Measurements from ENCODE around the gene TET3.

Gene TET3

GRCh38 chr2:74002505-74003421, 18.1 kb downstream of the TET3 start:
- in situ Hi-C loops (cut with MboI; ENCODE audit: low sequenced_read_pairs), result no loop called here

GRCh38 chr2:74003494-74004211, 18.9 kb downstream of the TET3 start:
- in situ Hi-C loops (cut with MboI; ENCODE audit: low sequenced_read_pairs), result no loop called here

GRCh38 chr2:74004212-74005182, 19.8 kb downstream of the TET3 start:
- in situ Hi-C loops (cut with MboI; ENCODE audit: low sequenced_read_pairs), result no loop called here

- in situ Hi-C loops (cut with MboI; ENCODE audit: low sequenced_read_pairs), result no loop called here
Observed at GRCh38 chr2:74005786-74006185, 21.1 kb downstream of the TET3 start.

- in situ Hi-C loops (cut with MboI; ENCODE audit: low sequenced_read_pairs), result no loop called here
Observed at GRCh38 chr2:74006459-74006858, 21.7 kb downstream of the TET3 start.

- in situ Hi-C loops (cut with MboI; ENCODE audit: low sequenced_read_pairs), result no loop called here
Observed at GRCh38 chr2:74007121-74007520, 22.4 kb downstream of the TET3 start.

GRCh38 chr2:74007711-74008110, 23.0 kb downstream of the TET3 start:
- in situ Hi-C loops (cut with MboI; ENCODE audit: low sequenced_read_pairs), result no loop called here

- in situ Hi-C loops (cut with MboI; ENCODE audit: low sequenced_read_pairs), result no loop called here
Observed at GRCh38 chr2:74008761-74009395, 24.2 kb downstream of the TET3 start.

- in situ Hi-C loops (cut with MboI; ENCODE audit: low sequenced_read_pairs), result no loop called here
Observed at GRCh38 chr2:74009577-74009976, 24.9 kb downstream of the TET3 start.

- in situ Hi-C loops (cut with MboI; ENCODE audit: low sequenced_read_pairs), result no loop called here
Observed at GRCh38 chr2:74010087-74010541, 25.4 kb downstream of the TET3 start.

- in situ Hi-C loops (cut with MboI; ENCODE audit: low sequenced_read_pairs), result no loop called here
Observed at GRCh38 chr2:74011246-74011645, 26.5 kb downstream of the TET3 start.

GRCh38 chr2:74014813-74015212, 30.1 kb downstream of the TET3 start:
- in situ Hi-C loops (cut with MboI; ENCODE audit: low sequenced_read_pairs), result no loop called here

GRCh38 chr2:74017223-74017622, 32.5 kb downstream of the TET3 start:
- in situ Hi-C loops (cut with MboI; ENCODE audit: low sequenced_read_pairs), result no loop called here

- in situ Hi-C loops (cut with MboI; ENCODE audit: low sequenced_read_pairs), result no loop called here
Observed at GRCh38 chr2:74019516-74019915, 34.8 kb downstream of the TET3 start.

- in situ Hi-C loops (cut with MboI; ENCODE audit: low sequenced_read_pairs), result no loop called here
Observed at GRCh38 chr2:74020702-74021406, 36.1 kb downstream of the TET3 start.

GRCh38 chr2:74021407-74021755, 36.7 kb downstream of the TET3 start:
- in situ Hi-C loops (cut with MboI; ENCODE audit: low sequenced_read_pairs), result no loop called here

GRCh38 chr2:74024216-74024615, 39.5 kb downstream of the TET3 start:
- in situ Hi-C loops (cut with MboI; ENCODE audit: low sequenced_read_pairs), result no loop called here

- in situ Hi-C loops (cut with MboI; ENCODE audit: low sequenced_read_pairs), result no loop called here
Observed at GRCh38 chr2:74025971-74026612, 41.4 kb downstream of the TET3 start.

- in situ Hi-C loops (cut with MboI; ENCODE audit: low sequenced_read_pairs), result no loop called here
Observed at GRCh38 chr2:74026687-74027241, 42.1 kb downstream of the TET3 start.
